ENCODE data around the gene CFAP299. TPM values are rescaled to one million over a fixed set of nuclear protein-coding genes. Genes with fewer than 3 reads are reported as not detected.

Gene CFAP299
- total and polyA plus RNA-seq, 5 donors = not detected

DNA sequence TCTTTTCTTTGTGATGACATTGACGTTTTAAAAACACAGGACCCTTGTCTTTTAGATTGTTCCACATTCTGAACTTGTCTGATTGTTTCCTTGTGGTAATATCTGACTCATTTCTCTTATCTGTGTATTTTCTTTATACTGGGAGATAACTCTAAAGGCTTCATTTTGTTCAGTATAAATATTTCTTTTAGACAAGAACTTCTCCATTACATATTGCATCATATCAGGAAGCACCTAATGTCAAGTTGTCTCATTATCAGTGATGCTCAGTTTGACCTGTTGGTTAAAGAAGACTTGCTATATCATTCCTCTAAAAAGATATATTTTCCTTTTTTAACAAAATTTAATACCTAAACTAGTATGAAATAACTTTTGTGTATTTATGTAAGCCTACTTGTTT is 542.7 kb downstream of the CFAP299 start:
- H3K27me3 ChIP-seq (ENCODE audit: control insufficient read depth, insufficient read depth) = no peaks in the 10 kb centered on the region
- H3K27ac ChIP-seq (ENCODE audit: low read length) = no peak overlapping the region
- H3K9me3 ChIP-seq (ENCODE audit: control insufficient read depth, low read length) = no peaks in the 10 kb centered on the region
- no peaks in the 10 kb centered on the region for H3K4me1 ChIP-seq (ENCODE audit: control insufficient read depth, insufficient read depth, low read length)
- intact Hi-C loops (cut with DNase I) = no loop called here
- no peak for DNase-seq
- no peak overlapping the region for H3K4me3 ChIP-seq (ENCODE audit: low read length)
- WGBS = 16% methylated on average over 1 of the region's 1 CpG
- no peak for ATAC-seq

- Histone ChIP-seq H3K4me3 (ENCODE audit: low read length) (no peak overlapping the region), H3K4me1 (ENCODE audit: control insufficient read depth, insufficient read depth, low read length) (no peaks in the 10 kb centered on the region), H3K27me3 (ENCODE audit: control insufficient read depth, insufficient read depth) (no peaks in the 10 kb centered on the region), H3K27ac (ENCODE audit: low read length) (no peak overlapping the region), H3K9me3 (ENCODE audit: control insufficient read depth, low read length) (no peaks in the 10 kb centered on the region)
- intact Hi-C loops (cut with DNase I) = no loop called here
- DNase-seq = no peak
- ATAC-seq = no peak
- 64% methylated on average over 5 of the region's 5 CpGs for WGBS
These were observed 562.2 kb downstream of the CFAP299 start for GRCh38 chr4:80897537-80898303.

- 69% methylated on average over 2 of the region's 2 CpGs for WGBS
- intact Hi-C loops (cut with DNase I) = no loop called here
- Histone ChIP-seq H3K9me3 (ENCODE audit: control insufficient read depth, low read length) (no peaks in the 10 kb centered on the region), H3K27me3 (ENCODE audit: control insufficient read depth, insufficient read depth) (no peaks in the 10 kb centered on the region), H3K4me3 (ENCODE audit: low read length) (no peak overlapping the region), H3K27ac (ENCODE audit: low read length) (no peak overlapping the region), H3K4me1 (ENCODE audit: control insufficient read depth, insufficient read depth, low read length) (no peaks in the 10 kb centered on the region)
- DNase-seq = no peak
- ATAC-seq = no peak
These were observed 565.4 kb downstream of the CFAP299 start for GRCh38 chr4:80900908-80901307.

DNA sequence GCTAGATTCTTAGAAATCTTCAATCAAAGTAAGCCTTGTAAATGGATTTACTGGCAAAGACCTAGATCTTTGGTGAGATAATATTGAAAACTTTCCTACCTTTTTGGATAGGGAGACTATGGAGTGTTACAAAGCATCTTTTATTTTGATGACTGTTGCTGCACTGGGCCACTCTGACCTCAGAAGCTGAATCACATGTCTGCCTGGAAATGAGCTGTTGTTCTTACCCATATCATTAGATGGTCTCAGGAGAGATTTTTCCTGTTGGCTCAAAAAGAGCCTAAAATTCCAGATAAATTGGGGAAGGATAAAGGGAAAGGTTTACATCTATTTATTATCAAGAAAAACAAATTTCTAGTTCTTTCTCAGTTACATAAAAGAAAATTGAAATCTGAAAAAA is 567.5 kb downstream of the CFAP299 start:
- no peaks in the 10 kb centered on the region for H3K9me3 ChIP-seq (ENCODE audit: control insufficient read depth, low read length)
- H3K4me3 ChIP-seq (ENCODE audit: low read length) = no peak overlapping the region
- ATAC-seq (peak in 1 of 2 donors; percentile 47), DNase-seq (peak in 1 of 3 donors; percentile 6)
- intact Hi-C loops (cut with DNase I) = no loop called here
- H3K4me1 ChIP-seq (ENCODE audit: control insufficient read depth, insufficient read depth, low read length) = no peaks in the 10 kb centered on the region
- no peaks in the 10 kb centered on the region for H3K27me3 ChIP-seq (ENCODE audit: control insufficient read depth, insufficient read depth)
- no peak overlapping the region for H3K27ac ChIP-seq (ENCODE audit: low read length)

DNA sequence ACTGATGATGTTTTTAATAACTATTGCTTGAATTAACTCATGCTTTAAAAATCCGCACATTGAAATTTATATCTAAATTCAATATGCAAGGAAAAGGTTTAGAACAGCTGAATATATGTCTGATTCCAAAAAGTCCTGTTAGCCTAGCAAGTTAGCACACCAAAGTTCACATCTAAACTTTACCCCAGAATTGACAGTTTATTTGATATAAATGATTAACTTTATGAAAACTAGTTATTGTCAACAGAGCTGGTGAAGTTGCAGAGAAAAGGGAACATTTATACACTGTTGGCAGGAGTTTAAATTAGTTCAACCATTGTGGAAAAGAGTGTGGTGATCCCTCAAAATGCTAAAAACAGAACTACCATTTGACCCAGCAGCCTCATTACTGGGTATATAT is 574.4 kb downstream of the CFAP299 start:
- intact Hi-C loops (cut with DNase I) = no loop called here
- Histone ChIP-seq H3K4me1 (ENCODE audit: control insufficient read depth, insufficient read depth, low read length) (no peaks in the 10 kb centered on the region), H3K27ac (ENCODE audit: low read length) (no peak overlapping the region), H3K4me3 (ENCODE audit: low read length) (no peak overlapping the region), H3K27me3 (ENCODE audit: control insufficient read depth, insufficient read depth) (no peaks in the 10 kb centered on the region), H3K9me3 (ENCODE audit: control insufficient read depth, low read length) (no peaks in the 10 kb centered on the region)
- ATAC-seq (no peak), DNase-seq (no peak)
- WGBS = 98% methylated on average over 1 of the region's 1 CpG

GRCh38 chr4:80911458-80911857 is 575.9 kb downstream of the CFAP299 start:
- H3K27ac ChIP-seq (ENCODE audit: low read length) = no peak overlapping the region
- no peaks in the 10 kb centered on the region for H3K4me1 ChIP-seq (ENCODE audit: control insufficient read depth, insufficient read depth, low read length)
- H3K4me3 ChIP-seq (ENCODE audit: low read length) = no peak overlapping the region
- no peak for ATAC-seq
- H3K9me3 ChIP-seq (ENCODE audit: control insufficient read depth, low read length) = no peaks in the 10 kb centered on the region
- DNase-seq = no peak
- intact Hi-C loops (cut with DNase I) = no loop called here
- H3K27me3 ChIP-seq (ENCODE audit: control insufficient read depth, insufficient read depth) = no peaks in the 10 kb centered on the region

DNA sequence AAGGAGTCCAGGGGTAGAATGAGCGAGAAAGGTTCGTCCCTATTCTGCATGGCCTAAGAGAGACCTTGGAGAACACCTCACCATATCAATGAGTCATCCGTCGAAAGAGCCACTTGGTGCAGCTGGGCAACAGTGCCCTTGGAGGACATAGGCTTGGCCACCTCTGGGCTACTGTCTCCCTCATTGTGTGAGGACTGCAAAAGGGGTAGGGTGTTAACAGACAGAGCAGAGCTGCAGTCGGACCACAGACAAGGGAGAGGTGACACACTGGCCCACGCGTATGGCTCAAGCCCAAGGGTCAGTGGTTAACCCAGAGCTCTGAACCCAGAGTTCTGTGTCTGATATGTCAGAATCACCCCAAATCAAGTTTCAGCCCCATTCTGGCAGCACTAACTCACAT is 576.8 kb downstream of the CFAP299 start:
- DNase-seq = peak in 1 of 3 donors; percentile 13
- intact Hi-C loops (cut with DNase I) = no loop called here

DNA sequence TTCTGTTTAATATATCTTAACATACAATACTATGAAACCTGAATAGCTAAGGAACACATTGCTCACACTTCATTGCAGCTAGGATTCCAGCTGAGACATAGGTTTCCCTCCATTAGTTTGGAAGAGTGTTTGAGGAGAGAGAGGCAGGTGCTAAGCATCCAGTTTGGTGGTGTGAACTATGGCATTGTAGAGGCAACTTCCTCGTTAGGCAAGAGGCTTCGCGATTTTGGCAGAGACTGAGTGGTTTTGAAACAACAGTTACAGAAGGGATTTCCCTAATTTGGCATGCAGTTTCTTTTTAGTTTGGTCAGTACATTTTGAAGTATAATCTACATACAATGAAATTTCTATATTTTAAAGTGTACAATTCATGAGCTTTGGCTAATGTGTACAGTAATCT is 577.9 kb downstream of the CFAP299 start:
- DNase-seq = peak in 1 of 3 donors; percentile 39
- no peak overlapping the region for H3K27ac ChIP-seq (ENCODE audit: low read length)
- intact Hi-C loops (cut with DNase I) = no loop called here
- no peak for ATAC-seq
- H3K27me3 ChIP-seq (ENCODE audit: control insufficient read depth, insufficient read depth) = no peaks in the 10 kb centered on the region
- no peak overlapping the region for H3K4me3 ChIP-seq (ENCODE audit: low read length)
- H3K4me1 ChIP-seq (ENCODE audit: control insufficient read depth, insufficient read depth, low read length) = no peaks in the 10 kb centered on the region
- 71% methylated on average over 3 of the region's 3 CpGs for WGBS
- H3K9me3 ChIP-seq (ENCODE audit: control insufficient read depth, low read length) = no peaks in the 10 kb centered on the region

More for the DNA sequence above, 576.8 kb downstream of the CFAP299 start:
- Histone ChIP-seq H3K4me1 (ENCODE audit: control insufficient read depth, insufficient read depth, low read length) (no peaks in the 10 kb centered on the region), H3K4me3 (ENCODE audit: low read length) (no peak overlapping the region), H3K27me3 (ENCODE audit: control insufficient read depth, insufficient read depth) (no peaks in the 10 kb centered on the region), H3K27ac (ENCODE audit: low read length) (no peak overlapping the region), H3K9me3 (ENCODE audit: control insufficient read depth, low read length) (no peaks in the 10 kb centered on the region)
- no peak for ATAC-seq
- 90% methylated on average over 7 of the region's 7 CpGs for WGBS

DNA sequence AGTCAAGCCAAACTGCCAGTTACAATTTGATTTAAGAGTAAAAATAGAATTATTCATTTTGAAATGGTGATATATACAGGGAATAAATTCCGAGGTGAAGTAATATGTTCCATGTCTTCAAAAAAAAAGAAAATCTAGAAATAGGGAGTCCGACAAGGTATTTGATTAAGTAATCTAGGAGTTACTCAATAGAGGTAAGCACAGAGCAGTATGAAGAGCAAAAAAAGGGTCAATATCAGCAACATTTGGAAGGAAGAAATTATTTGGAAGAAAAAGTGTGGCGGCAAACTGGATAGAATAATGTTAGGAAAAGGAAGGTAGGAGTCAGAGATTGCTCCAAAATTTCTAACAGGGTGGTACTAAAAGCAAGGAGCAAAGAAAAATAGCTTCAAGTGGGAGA is 581.2 kb downstream of the CFAP299 start:
- intact Hi-C loops (cut with DNase I) = no loop called here
- H3K4me3 ChIP-seq (ENCODE audit: low read length) = no peak overlapping the region
- DNase-seq (no peak), ATAC-seq (no peak)
- H3K4me1 ChIP-seq (ENCODE audit: control insufficient read depth, insufficient read depth, low read length) = no peaks in the 10 kb centered on the region
- WGBS = 85% methylated on average over 3 of the region's 3 CpGs
- H3K27me3 ChIP-seq (ENCODE audit: control insufficient read depth, insufficient read depth) = no peaks in the 10 kb centered on the region
- no peaks in the 10 kb centered on the region for H3K9me3 ChIP-seq (ENCODE audit: control insufficient read depth, low read length)
- H3K27ac ChIP-seq (ENCODE audit: low read length) = no peak overlapping the region

- H3K4me3 ChIP-seq (ENCODE audit: low read length) = no peak overlapping the region
- H3K27me3 ChIP-seq (ENCODE audit: control insufficient read depth, insufficient read depth) = no peaks in the 10 kb centered on the region
- H3K9me3 ChIP-seq (ENCODE audit: control insufficient read depth, low read length) = no peaks in the 10 kb centered on the region
- no peak overlapping the region for H3K27ac ChIP-seq (ENCODE audit: low read length)
- DNase-seq (no peak), ATAC-seq (no peak)
- no peaks in the 10 kb centered on the region for H3K4me1 ChIP-seq (ENCODE audit: control insufficient read depth, insufficient read depth, low read length)
- intact Hi-C loops (cut with DNase I) = no loop called here
These were observed 582.5 kb downstream of the CFAP299 start for GRCh38 chr4:80918004-80918403.

- 72% methylated on average over 2 of the region's 2 CpGs for WGBS
- Histone ChIP-seq H3K4me1 (ENCODE audit: control insufficient read depth, insufficient read depth, low read length) (no peaks in the 10 kb centered on the region), H3K27ac (ENCODE audit: low read length) (no peak overlapping the region), H3K4me3 (ENCODE audit: low read length) (no peak overlapping the region), H3K9me3 (ENCODE audit: control insufficient read depth, low read length) (no peaks in the 10 kb centered on the region), H3K27me3 (ENCODE audit: control insufficient read depth, insufficient read depth) (no peaks in the 10 kb centered on the region)
- ATAC-seq = no peak
- DNase-seq = no peak
- intact Hi-C loops (cut with DNase I) = no loop called here
These were observed 585.9 kb downstream of the CFAP299 start for GRCh38 chr4:80921441-80921840.

- 67% methylated on average over 2 of the region's 2 CpGs for WGBS
These were observed 587.4 kb downstream of the CFAP299 start for GRCh38 chr4:80922941-80923340.

More at GRCh38 chr4:80922941-80923340, 587.4 kb downstream of the CFAP299 start:
- DNase-seq (no peak), ATAC-seq (no peak)
- intact Hi-C loops (cut with DNase I) = no loop called here
- H3K9me3 ChIP-seq (ENCODE audit: control insufficient read depth, low read length) = no peaks in the 10 kb centered on the region
- no peaks in the 10 kb centered on the region for H3K4me1 ChIP-seq (ENCODE audit: control insufficient read depth, insufficient read depth, low read length)
- H3K27me3 ChIP-seq (ENCODE audit: control insufficient read depth, insufficient read depth) = no peaks in the 10 kb centered on the region
- H3K4me3 ChIP-seq (ENCODE audit: low read length) = no peak overlapping the region
- H3K27ac ChIP-seq (ENCODE audit: low read length) = no peak overlapping the region
